SH-SY5Y (cell line): Measurements from ENCODE around the gene USP25.

ENCODE experiments used
- GATA2 ChIP-seq: IDR thresholded peaks from 2 replicates; pipeline ENCODE4 v1.6.1; 2011; ENCODE audit warnings: mild to moderate bottlenecking, low read depth, low read length
- GATA3 ChIP-seq: IDR thresholded peaks from 2 replicates; pipeline ENCODE4 v1.6.1; 2011; ENCODE audit warnings: low read depth, mild to moderate bottlenecking, low read length, moderate library complexity

DNA sequence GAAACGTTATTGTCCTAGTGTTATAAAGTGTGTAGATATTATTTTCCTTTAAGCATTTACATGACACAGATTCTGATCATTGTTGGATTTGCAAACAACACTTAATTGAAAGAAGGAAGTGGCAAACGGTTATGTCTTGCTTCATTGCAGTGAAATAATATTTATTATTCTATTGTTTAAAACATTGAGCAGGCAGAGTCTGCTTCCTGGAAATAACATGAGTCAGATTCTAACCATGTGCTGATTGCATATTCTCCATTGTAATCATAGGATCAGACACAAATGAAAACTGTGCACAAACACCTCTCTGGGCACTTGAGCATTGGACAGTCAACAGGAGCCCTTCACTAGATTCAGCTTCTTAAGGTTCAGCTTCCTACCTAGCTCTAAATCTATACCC is 46.8 kb upstream of the USP25 start:
- TF ChIP-seq GATA2 (no peak), GATA3 (no peak)
